Thymus (tissue), 11 donors: ENCODE measurements around the gene EMSY. TPM values are rescaled to one million over a fixed set of nuclear protein-coding genes. Genes with fewer than 3 reads are reported as not detected.

Experiments
- DNase-seq, 9 donors: peaks; one replicate each; pipeline ENCODE4 v3.0.0-alpha.2; 2013; ENCODE audit warnings: low spot score in 9 of 9, low read depth in 6 of 9, missing footprints in 1 of 9
- H3K27ac ChIP-seq, 2 donors: one replicate each; pipeline ENCODE4 v1.5.1; 2013; ENCODE audit warnings: control low read depth in 1 of 2, low read depth in 1 of 2, low read length in 1 of 2, mild to moderate bottlenecking in 1 of 2, moderate library complexity in 1 of 2
- H3K27me3 ChIP-seq, 2 donors: one replicate each; pipeline ENCODE4 v1.5.1; 2013; ENCODE audit warnings: low read length in 1 of 2; ENCODE audit not compliant: control insufficient read depth in 2 of 2, insufficient read depth in 1 of 2
- H3K36me3 ChIP-seq, 2 donors: one replicate each; pipeline ENCODE4 v1.5.1; 2013; ENCODE audit warnings: low read length in 1 of 2, mild to moderate bottlenecking in 1 of 2, moderate library complexity in 1 of 2; ENCODE audit not compliant: control insufficient read depth in 2 of 2, insufficient read depth in 2 of 2
- H3K4me1 ChIP-seq, 2 donors: one replicate each; pipeline ENCODE4 v1.5.1; 2013; ENCODE audit warnings: low read length in 2 of 2; ENCODE audit not compliant: control insufficient read depth in 2 of 2, insufficient read depth in 2 of 2
- H3K4me3 ChIP-seq, 2 donors: one replicate each; pipeline ENCODE4 v1.5.1; 2013; ENCODE audit warnings: low read length in 2 of 2, control low read depth in 1 of 2, mild to moderate bottlenecking in 1 of 2
- H3K9me3 ChIP-seq, 2 donors: one replicate each; pipeline ENCODE4 v1.5.1; 2013; ENCODE audit warnings: low read length in 1 of 2, mild to moderate bottlenecking in 1 of 2; ENCODE audit not compliant: control insufficient read depth in 2 of 2, insufficient read depth in 1 of 2
- WGBS: extraction: QIAGEN DNeasy Blood & Tissue Kit; methylation state at CpG from one replicate; pipeline ENCODE4 v1.1.7; 2013; 5-methylcytosine and 5-hydroxymethylcytosine counted together
- polyA plus RNA-seq: library from polyadenylated mRNA; stranded (reverse); fragments of 200-250 nt; gene quantifications from one replicate; pipeline ENCODE4 v1.2.3, GENCODE V29; 2013
- total RNA-seq: library from RNA; stranded (reverse); fragments of 120-200 nt; gene quantifications from one replicate; pipeline ENCODE4 v1.2.4, GENCODE V29; 2013
- donor health status: healthy.

EMSY gene
- total and polyA plus RNA-seq, 2 donors, result 9.3 to 11.8 TPM

- no peak overlapping the region for H3K27ac ChIP-seq
- H3K4me3 ChIP-seq, result no peak overlapping the region
- no peaks in the 10 kb centered on the region for H3K9me3 ChIP-seq
- no peaks in the 10 kb centered on the region for H3K36me3 ChIP-seq
- no peak for DNase-seq
- no peaks in the 10 kb centered on the region for H3K27me3 ChIP-seq
- no peaks in the 10 kb centered on the region for H3K4me1 ChIP-seq
Measured at GRCh38 chr11:76415073-76415472, 29.7 kb upstream of the EMSY start.

GRCh38 chr11:76419896-76420295 lies 24.9 kb upstream of the EMSY start:
- Histone ChIP-seq H3K36me3 (no peaks in the 10 kb centered on the region), H3K4me3 (no peak overlapping the region), H3K4me1 (no peaks in the 10 kb centered on the region), H3K27me3 (no peaks in the 10 kb centered on the region), H3K9me3 (no peaks in the 10 kb centered on the region), H3K27ac (no peak overlapping the region)
- WGBS, result 69% methylated on average over 3 of the region's 3 CpGs
- peak in 2 of 9 donors; percentile 17 to 28 for DNase-seq

GRCh38 chr11:76424379-76424778 lies 20.4 kb upstream of the EMSY start:
- Histone ChIP-seq H3K4me3 (no peak overlapping the region), H3K4me1 (no peaks in the 10 kb centered on the region), H3K27ac (no peak overlapping the region), H3K36me3 (no peaks in the 10 kb centered on the region), H3K27me3 (no peaks in the 10 kb centered on the region), H3K9me3 (no peaks in the 10 kb centered on the region)
- DNase-seq, result no peak
- 86% methylated on average over 3 of the region's 3 CpGs for WGBS

GRCh38 chr11:76424891-76425290 lies 19.9 kb upstream of the EMSY start:
- WGBS, result 99% methylated on average over 2 of the region's 2 CpGs
- Histone ChIP-seq H3K27ac (no peak overlapping the region), H3K9me3 (no peaks in the 10 kb centered on the region), H3K36me3 (no peaks in the 10 kb centered on the region), H3K4me3 (no peak overlapping the region), H3K4me1 (no peaks in the 10 kb centered on the region), H3K27me3 (no peaks in the 10 kb centered on the region)
- DNase-seq, result no peak

- no peak for DNase-seq
- H3K9me3 ChIP-seq, result no peaks in the 10 kb centered on the region
- no peak overlapping the region for H3K4me3 ChIP-seq
- no peaks in the 10 kb centered on the region for H3K4me1 ChIP-seq
- no peak overlapping the region for H3K27ac ChIP-seq
- no peaks in the 10 kb centered on the region for H3K27me3 ChIP-seq
- no peaks in the 10 kb centered on the region for H3K36me3 ChIP-seq
Measured at GRCh38 chr11:76426660-76427059, 18.2 kb upstream of the EMSY start.

GRCh38 chr11:76436020-76436419 lies 8.8 kb upstream of the EMSY start:
- H3K4me3 ChIP-seq, result no peak overlapping the region
- H3K36me3 ChIP-seq, result no peaks in the 10 kb centered on the region
- no peaks in the 10 kb centered on the region for H3K4me1 ChIP-seq
- no peak overlapping the region for H3K27ac ChIP-seq
- WGBS, result 91% methylated on average over 1 of the region's 1 CpG
- no peaks in the 10 kb centered on the region for H3K9me3 ChIP-seq
- no peaks in the 10 kb centered on the region for H3K27me3 ChIP-seq
- DNase-seq, result no peak

GRCh38 chr11:76443268-76443980 lies 1.4 kb upstream of the EMSY start:
- Histone ChIP-seq H3K4me1 (peaks cover 11 to 12% of the 10 kb centered on the region in 2 donors), H3K27ac (peak overlapping the region in 1 of 2 donors; percentile 88), H3K36me3 (peaks cover 0 to 21% of the 10 kb centered on the region in 2 donors), H3K27me3 (no peaks in the 10 kb centered on the region), H3K9me3 (no peaks in the 10 kb centered on the region), H3K4me3 (peak overlapping the region; percentile 93 to 100)
- WGBS, result 50% methylated on average over 10 of the region's 10 CpGs
- DNase-seq, result no peak

GRCh38 chr11:76444065-76444383 lies 794 bp upstream of the EMSY start:
- Histone ChIP-seq H3K36me3 (peaks cover 0 to 26% of the 10 kb centered on the region in 2 donors), H3K27ac (peak overlapping the region; percentile 87 to 88), H3K4me3 (peak overlapping the region; percentile 93 to 100), H3K9me3 (no peaks in the 10 kb centered on the region), H3K4me1 (peaks cover 11 to 12% of the 10 kb centered on the region in 2 donors), H3K27me3 (no peaks in the 10 kb centered on the region)
- under 1% methylated on average over 10 of the region's 10 CpGs for WGBS
- no peak for DNase-seq

GRCh38 chr11:76445121-76446084 lies 585 bp downstream of the EMSY start:
- H3K4me1 ChIP-seq, result peaks cover 11 to 12% of the 10 kb centered on the region in 2 donors
- under 1% methylated on average over 56 of the region's 56 CpGs for WGBS

More at GRCh38 chr11:76445121-76446084, 585 bp downstream of the EMSY start:
- DNase-seq, result peak in 7 of 9 donors; percentile 16 to 51 (median 25)
- Histone ChIP-seq H3K27ac (peak overlapping the region; percentile 86 to 88), H3K9me3 (no peaks in the 10 kb centered on the region), H3K4me3 (peak overlapping the region; percentile 93 to 100), H3K36me3 (peaks cover 3 to 31% of the 10 kb centered on the region in 2 donors), H3K27me3 (no peaks in the 10 kb centered on the region)
